ENCODE data around the gene POLR1E.
"Not testable (repeated sequence)": the region's sequence is repeated elsewhere in the genome, so short reads cannot be mapped to it uniquely, and the experiment has no call there.

POLR1E gene

GRCh38 chr9:37511016-37512010 lies 25.6 kb downstream of the POLR1E start:
- TF ChIP-seq, protein P1, sequence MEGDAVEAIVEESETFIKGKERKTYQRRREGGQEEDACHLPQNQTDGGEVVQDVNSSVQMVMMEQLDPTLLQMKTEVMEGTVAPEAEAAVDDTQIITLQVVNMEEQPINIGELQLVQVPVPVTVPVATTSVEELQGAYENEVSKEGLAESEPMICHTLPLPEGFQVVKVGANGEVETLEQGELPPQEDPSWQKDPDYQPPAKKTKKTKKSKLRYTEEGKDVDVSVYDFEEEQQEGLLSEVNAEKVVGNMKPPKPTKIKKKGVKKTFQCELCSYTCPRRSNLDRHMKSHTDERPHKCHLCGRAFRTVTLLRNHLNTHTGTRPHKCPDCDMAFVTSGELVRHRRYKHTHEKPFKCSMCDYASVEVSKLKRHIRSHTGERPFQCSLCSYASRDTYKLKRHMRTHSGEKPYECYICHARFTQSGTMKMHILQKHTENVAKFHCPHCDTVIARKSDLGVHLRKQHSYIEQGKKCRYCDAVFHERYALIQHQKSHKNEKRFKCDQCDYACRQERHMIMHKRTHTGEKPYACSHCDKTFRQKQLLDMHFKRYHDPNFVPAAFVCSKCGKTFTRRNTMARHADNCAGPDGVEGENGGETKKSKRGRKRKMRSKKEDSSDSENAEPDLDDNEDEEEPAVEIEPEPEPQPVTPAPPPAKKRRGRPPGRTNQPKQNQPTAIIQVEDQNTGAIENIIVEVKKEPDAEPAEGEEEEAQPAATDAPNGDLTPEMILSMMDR (IDR thresholded peaks at IDR 0.05; ENCODE audit: insufficient read depth, low read depth, low read length, missing control alignments) = no peak
- DNase-seq (ENCODE audit: low read depth) = no peak
- H3K4me3 ChIP-seq (ENCODE audit: low read length) = no peak overlapping the region

DNA sequence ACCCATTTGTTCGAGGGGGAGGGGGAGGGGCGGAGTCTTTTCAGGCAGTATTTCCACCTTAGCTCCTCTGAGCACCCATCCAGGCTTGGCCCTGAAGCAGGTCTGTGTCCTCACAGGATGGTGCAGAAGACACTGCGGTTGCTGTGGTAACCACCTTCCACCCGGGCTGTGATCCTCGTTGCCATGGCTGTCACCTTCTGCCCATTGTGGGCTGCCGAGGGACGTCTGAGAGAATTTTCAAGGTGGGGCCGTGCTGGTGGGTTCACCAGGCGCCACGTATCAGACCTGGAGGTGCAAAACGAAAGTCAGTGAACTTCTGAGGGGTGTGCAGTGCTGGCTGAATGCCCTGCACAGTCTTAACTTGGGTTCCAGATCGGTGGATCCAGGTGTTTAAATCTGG lies 26.7 kb downstream of the POLR1E start:
- DNase-seq (ENCODE audit: low read depth) = no peak
- H3K4me3 ChIP-seq (ENCODE audit: low read length) = no peak overlapping the region
- TF ChIP-seq, protein P1 (IDR thresholded peaks at IDR 0.05; ENCODE audit: insufficient read depth, low read depth, low read length, missing control alignments) = no peak

DNA sequence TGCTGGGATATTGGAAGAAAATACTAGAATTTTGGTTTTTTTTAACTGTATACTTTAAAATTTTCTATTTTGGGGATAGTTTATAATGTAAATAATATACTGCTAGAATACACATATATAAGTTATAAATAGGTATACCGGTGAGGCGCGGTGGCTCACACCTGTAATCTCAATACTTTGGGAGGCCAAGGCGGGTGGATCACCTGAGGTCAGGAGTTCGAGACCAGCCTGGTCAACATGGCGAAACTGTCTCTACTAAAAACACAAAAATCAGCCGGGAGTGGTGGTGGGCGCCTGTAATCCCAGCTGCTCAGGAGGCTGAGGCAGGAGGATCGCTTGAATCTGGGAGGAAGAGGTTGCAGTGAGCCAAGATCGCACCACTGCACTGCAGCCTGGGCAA lies 28.7 kb downstream of the POLR1E start:
- not testable (repeated sequence) for DNase-seq (ENCODE audit: low read depth); H3K4me3 ChIP-seq (ENCODE audit: low read length)

GRCh38 chr9:37514999-37515398 lies 29.3 kb downstream of the POLR1E start:
- no peak overlapping the region for H3K4me3 ChIP-seq (ENCODE audit: low read length)
- TF ChIP-seq, protein P1 (IDR thresholded peaks at IDR 0.05; ENCODE audit: insufficient read depth, low read depth, low read length, missing control alignments) = no peak
- no peak for DNase-seq (ENCODE audit: low read depth)

DNA sequence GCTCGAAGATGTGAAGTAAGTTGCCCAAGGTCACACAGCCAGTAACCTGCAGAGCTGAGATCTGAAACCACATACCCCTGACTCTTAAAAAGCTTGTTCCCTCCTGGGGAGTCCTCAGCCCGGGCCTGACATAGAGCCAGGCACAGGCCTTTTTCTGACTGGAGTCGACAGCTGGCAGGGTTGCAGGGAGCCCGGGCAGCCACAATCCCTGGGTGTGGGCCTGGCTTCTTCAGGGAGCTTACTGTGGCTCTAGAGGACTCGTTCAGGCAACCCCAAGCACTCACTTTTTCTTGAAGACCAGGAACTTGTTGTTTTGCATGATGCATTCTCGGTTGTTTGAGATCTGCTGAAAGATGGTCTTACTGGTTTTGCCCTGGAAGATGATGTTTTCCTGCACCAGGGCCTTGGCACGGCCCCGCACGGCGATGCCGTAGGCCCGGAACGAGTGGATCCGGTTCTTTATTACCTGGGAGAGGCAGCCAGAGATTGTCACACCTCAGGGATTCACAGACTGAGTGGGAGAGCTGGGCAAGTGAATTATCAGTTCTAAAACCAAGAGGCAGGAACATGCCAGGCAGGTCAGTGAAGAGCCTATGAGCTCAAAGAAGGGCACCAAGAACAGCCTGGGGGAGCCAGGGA lies 30.0 kb downstream of the POLR1E start:
- no peak overlapping the region for H3K4me3 ChIP-seq (ENCODE audit: low read length)
- TF ChIP-seq, protein P1 (IDR thresholded peaks at IDR 0.05; ENCODE audit: insufficient read depth, low read depth, low read length, missing control alignments) = no peak
- DNase-seq (ENCODE audit: low read depth) = no peak

GRCh38 chr9:37517923-37518322 lies 32.2 kb downstream of the POLR1E start:
- TF ChIP-seq, protein P1 (IDR thresholded peaks at IDR 0.05; ENCODE audit: insufficient read depth, low read depth, low read length, missing control alignments) = no peak
- no peak for DNase-seq (ENCODE audit: low read depth)
- H3K4me3 ChIP-seq (ENCODE audit: low read length) = no peak overlapping the region

DNA sequence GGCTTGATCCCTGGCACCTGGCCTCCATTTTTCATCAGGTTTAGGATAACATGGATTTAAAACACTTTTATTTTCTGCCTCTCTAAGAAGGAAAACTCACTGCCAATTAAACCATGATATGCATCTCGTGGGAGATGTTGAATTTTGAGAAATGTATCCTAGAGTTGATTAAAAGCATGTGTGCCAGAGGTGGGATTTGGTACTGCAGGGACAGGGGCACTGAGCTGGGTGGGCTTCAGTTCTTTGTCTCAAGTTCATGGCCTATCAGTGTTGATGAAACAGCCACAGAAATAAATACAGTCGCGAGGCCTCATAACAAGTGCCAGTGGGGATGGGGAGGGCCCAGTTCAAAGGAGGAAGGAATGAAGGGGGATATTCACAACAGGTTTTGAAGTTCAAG lies 34.9 kb downstream of the POLR1E start:
- TF ChIP-seq, protein P1 (IDR thresholded peaks at IDR 0.05; ENCODE audit: insufficient read depth, low read depth, low read length, missing control alignments) = no peak
- DNase-seq (ENCODE audit: low read depth) = no peak
- no peak overlapping the region for H3K4me3 ChIP-seq (ENCODE audit: low read length)

Data from epithelial cell of esophagus (primary cell).